B cell (primary cell): ENCODE results near the gene RHOV.

ENCODE experiments used
- CTCF ChIP-seq: fragments of 200-600 bp; IDR thresholded peaks from one replicate; pipeline ENCODE4 v1.8.0; 2022; ENCODE audit warnings: antibody characterized with exemption, mild to moderate bottlenecking
- EZH2 ChIP-seq: IDR thresholded peaks from 2 replicates; pipeline ENCODE4 v1.6.1; 2012; ENCODE audit warnings: borderline replicate concordance, low read depth, mild to moderate bottlenecking, moderate library complexity, low read length; ENCODE audit not compliant: insufficient read depth, poor library complexity, severe bottlenecking

GRCh38 chr15:40826423-40827075 lies 47.5 kb downstream of the RHOV start:
- no peak for TF ChIP-seq CTCF
- no peak for TF ChIP-seq EZH2
